Left lung (tissue), 10 donors: Measurements from ENCODE around the gene CDK5RAP2. TPM values are rescaled to one million over a fixed set of nuclear protein-coding genes. Genes with fewer than 3 reads are reported as not detected.
"Not testable (repeated sequence)": the region's sequence is repeated elsewhere in the genome, so short reads cannot be mapped to it uniquely, and the experiment has no call there.

Experiments
- ATAC-seq: fragments of 200-7000 bp; cut with Tn5 transposase; one replicate; pipeline ENCODE4 v1.9.1; 2020; ENCODE audit warnings: moderate library complexity
- DNase-seq, 4 donors: peaks; one replicate each; pipeline ENCODE4 v3.0.0-alpha.2; 2013 to 2020
- H3K27ac ChIP-seq, 2 donors: fragments of 200-600 bp; sonication (generic) in 1 of 2; one replicate each; pipeline versions ENCODE4 v1.5.0 to v1.8.0; 2020 to 2021
- H3K27me3 ChIP-seq, 2 donors: fragments of 200-600 bp; sonication (generic) in 1 of 2; one replicate each; pipeline versions ENCODE4 v1.5.0 to v1.8.0; 2020 to 2021
- H3K36me3 ChIP-seq, 2 donors: fragments of 200-600 bp; sonication (generic) in 1 of 2; one replicate each; pipeline versions ENCODE4 v1.5.0 to v1.8.0; 2020 to 2021
- H3K4me1 ChIP-seq, 2 donors: fragments of 200-600 bp; one replicate each; pipeline ENCODE4 v1.8.0; 2021
- H3K4me3 ChIP-seq, 2 donors: fragments of 200-600 bp; sonication (generic) in 1 of 2; one replicate each; pipeline versions ENCODE4 v1.5.0 to v1.8.0; 2020 to 2021; ENCODE audit warnings: mild to moderate bottlenecking in 1 of 2
- H3K9me3 ChIP-seq, 2 donors: fragments of 200-600 bp; sonication (generic) in 1 of 2; one replicate each; pipeline versions ENCODE4 v1.5.0 to v1.8.0; 2020 to 2021
- CTCF ChIP-seq, 2 donors: fragments of 200-600 bp; sonication (generic) in 1 of 2; IDR thresholded peaks; one replicate each; pipeline versions ENCODE4 v1.5.0 to v1.8.0; 2021; ENCODE audit warnings: antibody characterized with exemption in 2 of 2
- intact Hi-C, 2 donors: fragments of 100-400 bp; cut with DNase I; formaldehyde crosslinking; loops; one replicate each; pipeline versions ENCODE4 v1.11.2 to v1.14.2; 2022
- polyA plus RNA-seq, 6 donors: library from polyadenylated mRNA; unstranded; fragments of 120-200 nt; gene quantifications; one replicate each; pipeline ENCODE4 v1.2.1, GENCODE V29; 2013; ENCODE audit not compliant: insufficient read length in 6 of 6
- total RNA-seq, 2 donors: library from RNA; stranded (reverse); fragmentation: NEBNext Ultra II Directional; extraction: Animal tissue kit (Norgen Biotek cat#: 25700); gene quantifications; one replicate each; pipeline ENCODE4 v1.2.1, GENCODE V29; 2021
- donor health status: DM: no; HTN: yes; CAD: no.
- donor health status: DM: no; HTN: no; CAD: no.

The CDK5RAP2 gene
- total and polyA plus RNA-seq, 8 donors: 40.5 to 75.7 (median 62.6) TPM

DNA sequence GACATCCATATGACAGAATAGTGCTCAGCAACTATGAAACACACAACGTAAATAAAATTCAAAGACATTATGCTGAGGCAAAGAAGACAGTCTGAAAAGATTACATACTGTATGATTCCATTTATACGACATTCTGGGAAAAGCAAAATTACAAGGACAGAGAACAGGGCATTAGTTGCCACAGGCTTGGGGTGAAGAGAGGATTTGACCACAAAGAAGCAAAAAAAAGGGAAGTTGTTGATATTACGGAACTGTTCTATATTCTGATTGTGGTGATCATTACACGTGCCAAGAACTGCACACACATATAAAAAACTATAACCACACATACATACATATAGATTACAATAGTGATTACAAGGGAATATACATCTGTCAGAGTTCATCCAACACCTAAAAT is 24.1 kb downstream of the CDK5RAP2 start:
- Histone ChIP-seq H3K9me3 (no peaks in the 10 kb centered on the region), H3K27me3 (no peaks in the 10 kb centered on the region), H3K4me3 (no peak overlapping the region), H3K4me1 (peaks cover 0 to 12% of the 10 kb centered on the region in 2 donors), H3K36me3 (peaks cover 0 to 11% of the 10 kb centered on the region in 2 donors), H3K27ac (no peak overlapping the region)
- DNase-seq: no peak
- no peak for TF ChIP-seq CTCF (IDR thresholded peaks at IDR 0.05)
- intact Hi-C loops: no loop called here
- ATAC-seq: peak; percentile 34

GRCh38 chr9:120552210-120552704 is 27.7 kb downstream of the CDK5RAP2 start:
- peaks cover 0 to 12% of the 10 kb centered on the region in 2 donors for H3K4me1 ChIP-seq
- H3K27ac ChIP-seq, intact Hi-C loops, ATAC-seq, H3K27me3 ChIP-seq, DNase-seq, H3K9me3 ChIP-seq, H3K4me3 ChIP-seq: not testable (repeated sequence)
- H3K36me3 ChIP-seq: peaks cover 0 to 29% of the 10 kb centered on the region in 2 donors

DNA sequence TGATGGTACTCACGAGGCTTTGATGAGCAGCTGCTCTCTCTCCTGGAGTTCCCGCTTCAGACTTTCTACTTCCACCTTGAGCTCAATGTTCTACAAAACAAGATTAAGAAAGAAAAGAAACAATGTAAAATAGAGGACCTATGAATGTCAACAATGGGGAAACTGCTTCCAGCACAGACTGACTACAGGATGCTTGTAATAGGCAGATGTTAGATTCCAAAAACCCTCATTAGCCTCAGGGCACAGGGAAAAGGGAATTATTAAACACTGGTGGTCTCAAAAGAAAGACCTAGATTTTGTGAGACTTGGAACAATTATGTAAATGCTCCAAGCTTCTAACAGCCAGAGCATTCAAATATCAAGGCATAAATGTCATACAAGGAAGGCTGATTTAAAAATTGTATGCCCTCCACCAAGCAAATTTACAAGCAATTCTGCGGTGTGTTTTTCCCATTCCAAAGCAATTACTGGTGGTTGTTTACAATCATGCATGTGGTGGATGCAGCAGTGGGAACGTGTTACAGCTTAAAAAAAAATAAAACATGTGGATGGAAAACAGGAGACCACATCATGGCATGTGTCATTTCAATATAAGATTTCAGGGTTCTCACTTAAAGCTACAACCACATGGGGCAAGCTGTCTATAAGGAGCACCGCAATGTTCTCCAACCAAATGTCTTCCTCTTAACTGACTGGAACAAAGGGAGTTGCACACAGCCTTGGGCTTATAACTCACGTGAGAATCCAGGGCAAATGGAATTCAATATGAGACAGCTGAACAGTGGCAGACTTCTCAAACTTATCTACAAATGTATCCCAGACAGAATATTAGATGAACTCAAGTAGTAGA is 34.0 kb downstream of the CDK5RAP2 start:
- intact Hi-C loops: no loop called here
- H3K9me3 ChIP-seq: no peaks in the 10 kb centered on the region
- no peak overlapping the region for H3K4me3 ChIP-seq
- TF ChIP-seq CTCF (IDR thresholded peaks at IDR 0.05): no peak
- peaks cover 0 to 89% of the 10 kb centered on the region in 2 donors for H3K36me3 ChIP-seq
- ATAC-seq (no peak), DNase-seq (no peak)
- no peak overlapping the region for H3K27ac ChIP-seq
- H3K27me3 ChIP-seq: no peaks in the 10 kb centered on the region
- H3K4me1 ChIP-seq: no peaks in the 10 kb centered on the region

- DNase-seq (no peak), ATAC-seq (no peak)
- TF ChIP-seq CTCF (IDR thresholded peaks at IDR 0.05): no peak
- Histone ChIP-seq H3K4me3 (no peak overlapping the region), H3K4me1 (no peaks in the 10 kb centered on the region), H3K27me3 (no peaks in the 10 kb centered on the region), H3K36me3 (peaks cover 0 to 88% of the 10 kb centered on the region in 2 donors), H3K27ac (no peak overlapping the region), H3K9me3 (no peaks in the 10 kb centered on the region)
- intact Hi-C loops: no loop called here
These were observed 35.5 kb downstream of the CDK5RAP2 start for GRCh38 chr9:120544441-120544840.

DNA sequence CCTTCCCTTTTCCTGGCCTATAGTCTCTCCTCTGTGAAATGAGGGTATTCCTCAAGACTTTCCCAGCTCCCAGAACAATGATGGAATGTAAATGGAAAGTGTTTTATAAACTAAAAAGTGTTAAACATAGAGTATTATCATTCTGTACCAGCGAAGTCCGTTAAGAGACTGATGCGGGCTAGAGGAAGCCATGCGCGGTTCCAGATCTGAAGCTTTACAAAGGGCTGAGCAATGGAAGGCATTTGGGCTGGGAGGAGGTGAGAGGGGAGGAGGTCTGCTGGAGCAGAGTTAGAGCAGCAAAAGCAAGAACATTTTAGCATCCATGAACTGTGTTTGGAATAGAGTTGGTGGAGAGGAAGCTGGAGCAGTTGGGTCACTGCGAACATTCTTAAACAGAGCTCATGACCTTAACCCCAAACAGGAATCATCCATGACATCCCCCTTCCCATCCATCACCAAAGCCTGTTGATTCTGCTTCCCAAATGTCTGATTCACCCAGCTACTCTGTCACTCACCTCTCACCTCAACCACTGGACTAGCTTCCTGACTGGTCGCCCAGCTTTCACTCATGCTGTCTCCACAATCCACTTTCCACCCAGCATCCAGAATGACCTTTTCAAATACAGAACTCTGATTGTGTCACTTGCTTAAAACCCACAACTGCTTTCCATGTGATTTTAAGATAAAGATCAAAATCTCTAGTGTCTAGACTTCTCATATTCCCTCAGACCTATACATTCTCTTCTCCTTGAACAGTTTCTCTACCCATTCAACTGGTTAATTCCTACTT is 37.1 kb downstream of the CDK5RAP2 start:
- Histone ChIP-seq H3K27ac (no peak overlapping the region), H3K27me3 (no peaks in the 10 kb centered on the region), H3K9me3 (no peaks in the 10 kb centered on the region), H3K4me3 (no peak overlapping the region), H3K4me1 (no peaks in the 10 kb centered on the region), H3K36me3 (peaks cover 0 to 88% of the 10 kb centered on the region in 2 donors)
- DNase-seq: no peak
- ATAC-seq: no peak
- no peak for TF ChIP-seq CTCF (IDR thresholded peaks at IDR 0.05)
- intact Hi-C loops: no loop called here
